Right lobe of liver (tissue), 4 donors: Measurements from ENCODE around the gene BHMT2.

ENCODE experiments used
- POLR2A ChIP-seq: fragments of 450-650 bp; IDR thresholded peaks from one replicate; pipeline ENCODE4 v1.6.1; 2017; ENCODE audit warnings: antibody characterized with exemption, mild to moderate bottlenecking
- TF ChIP-seq, protein P1 (sequence below), 4 donors: fragments of 200-600 bp in 3 of 4; fragments of 450-650 bp in 1 of 4; IDR thresholded peaks; one replicate each; pipeline versions ENCODE4 v1.5.1 to v1.8.0; 2016 to 2022; ENCODE audit warnings: antibody characterized with exemption in 4 of 4, mild to moderate bottlenecking in 2 of 4
- donor health status: DM: no; HTN: no; CAD: no.
- donor health status: DM: no; HTN: no; CAD: no.
- donor health status: DM: no; HTN: yes; CAD: no.

DNA sequence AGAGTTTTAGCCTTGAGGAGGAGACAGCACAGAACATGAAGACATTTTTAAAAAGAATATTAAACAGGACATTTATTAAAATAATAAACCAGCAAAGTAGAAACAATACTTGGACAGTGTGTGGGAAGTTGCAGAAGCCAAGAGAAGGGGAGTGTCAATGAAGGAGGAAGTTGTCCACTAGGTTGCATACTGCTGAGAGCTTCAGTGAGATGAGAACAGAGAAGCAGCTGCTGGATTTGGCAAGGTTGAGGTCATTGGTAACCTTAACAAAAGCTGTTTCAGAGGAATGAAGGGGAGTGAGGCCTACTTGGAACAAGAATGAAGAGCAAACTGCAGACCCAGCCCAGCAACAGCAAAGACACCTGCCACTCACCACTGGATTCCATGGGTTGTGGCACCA lies 53.4 kb downstream of the BHMT2 start:
- TF ChIP-seq, protein P1, sequence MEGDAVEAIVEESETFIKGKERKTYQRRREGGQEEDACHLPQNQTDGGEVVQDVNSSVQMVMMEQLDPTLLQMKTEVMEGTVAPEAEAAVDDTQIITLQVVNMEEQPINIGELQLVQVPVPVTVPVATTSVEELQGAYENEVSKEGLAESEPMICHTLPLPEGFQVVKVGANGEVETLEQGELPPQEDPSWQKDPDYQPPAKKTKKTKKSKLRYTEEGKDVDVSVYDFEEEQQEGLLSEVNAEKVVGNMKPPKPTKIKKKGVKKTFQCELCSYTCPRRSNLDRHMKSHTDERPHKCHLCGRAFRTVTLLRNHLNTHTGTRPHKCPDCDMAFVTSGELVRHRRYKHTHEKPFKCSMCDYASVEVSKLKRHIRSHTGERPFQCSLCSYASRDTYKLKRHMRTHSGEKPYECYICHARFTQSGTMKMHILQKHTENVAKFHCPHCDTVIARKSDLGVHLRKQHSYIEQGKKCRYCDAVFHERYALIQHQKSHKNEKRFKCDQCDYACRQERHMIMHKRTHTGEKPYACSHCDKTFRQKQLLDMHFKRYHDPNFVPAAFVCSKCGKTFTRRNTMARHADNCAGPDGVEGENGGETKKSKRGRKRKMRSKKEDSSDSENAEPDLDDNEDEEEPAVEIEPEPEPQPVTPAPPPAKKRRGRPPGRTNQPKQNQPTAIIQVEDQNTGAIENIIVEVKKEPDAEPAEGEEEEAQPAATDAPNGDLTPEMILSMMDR (IDR thresholded peaks at IDR 0.05), result no peak
- TF ChIP-seq POLR2A, result no peak
